HG03439 (cell line): ENCODE measurements around the gene STAT6.
"Not testable (repeated sequence)": the region's sequence is repeated elsewhere in the genome, so short reads cannot be mapped to it uniquely, and the experiment has no call there.

Source experiments
- ATAC-seq: cut with Tn5 transposase; IDR thresholded peaks from one replicate; pipeline ENCODE4 v1.9.1; 2021; ENCODE audit warnings: mild to moderate bottlenecking, moderate library complexity; ENCODE audit not compliant: unreplicated experiment

STAT6 gene

GRCh38 chr12:57127101-57127725, 16.1 kb upstream of the STAT6 start:
- ATAC-seq, result peak; percentile 40

- no peak for ATAC-seq
Measured at GRCh38 chr12:57126561-57126960, 15.4 kb upstream of the STAT6 start.

GRCh38 chr12:57126061-57126460, 14.9 kb upstream of the STAT6 start:
- no peak for ATAC-seq

GRCh38 chr12:57124261-57124877, 13.2 kb upstream of the STAT6 start:
- ATAC-seq, result no peak

- ATAC-seq, result no peak
Measured at GRCh38 chr12:57123813-57124212, 12.7 kb upstream of the STAT6 start.

GRCh38 chr12:57120718-57121117, 9.6 kb upstream of the STAT6 start:
- not testable (repeated sequence) for ATAC-seq

GRCh38 chr12:57119294-57120085, 8.3 kb upstream of the STAT6 start:
- ATAC-seq, result no peak

GRCh38 chr12:57118711-57119271, 7.6 kb upstream of the STAT6 start:
- no peak for ATAC-seq

- no peak for ATAC-seq
Measured at GRCh38 chr12:57116580-57117281, 5.6 kb upstream of the STAT6 start.

- ATAC-seq, result peak; percentile 54
Measured at GRCh38 chr12:57112492-57113294, 1.5 kb upstream of the STAT6 start.

GRCh38 chr12:57110104-57111030, 795 bp downstream of the STAT6 start:
- ATAC-seq, result peak; percentile 41

GRCh38 chr12:57109207-57110103, 1.7 kb downstream of the STAT6 start:
- no peak for ATAC-seq

GRCh38 chr12:57107456-57108155, 3.6 kb downstream of the STAT6 start:
- no peak for ATAC-seq

- no peak for ATAC-seq
Measured at GRCh38 chr12:57106021-57106708, 5.0 kb downstream of the STAT6 start.

GRCh38 chr12:57105011-57105753, 6.0 kb downstream of the STAT6 start:
- no peak for ATAC-seq

GRCh38 chr12:57104292-57104910, 6.8 kb downstream of the STAT6 start:
- no peak for ATAC-seq
